ENCODE measurements around the gene MRPL4. TPM values are rescaled to one million over a fixed set of nuclear protein-coding genes. Genes with fewer than 3 reads are reported as not detected.

MRPL4 gene
- total and polyA plus RNA-seq, 2 of the 13 experiments (the other 11 are each of a cell fraction or from before 2014, with no cell fraction given): 40.6 to 42.5 TPM

- TF ChIP-seq ZBTB40 (IDR thresholded peaks at IDR 0.05): no peak
- 0 out of 2 replicates have a peak, but pooled peaks have one; percentile 27 for TF ChIP-seq ZBTB40 (CRISPR knock-in tag; IDR thresholded peaks at IDR 0.05)
- no peak for TF ChIP-seq MBNL3 (CRISPR knock-in tag; conservative IDR thresholded peaks at IDR 0.05)
- peak; percentile 39; the same call in 1 of the 2 replicates for TF ChIP-seq NCOA2 (CRISPR knock-in tag; IDR thresholded peaks at IDR 0.05)
- no peak for TF ChIP-seq ZNF841 (CRISPR knock-in tag; IDR thresholded peaks at IDR 0.05; ENCODE audit: borderline replicate concordance)
- TF ChIP-seq HNF1B (CRISPR knock-in tag; IDR thresholded peaks at IDR 0.05): peak; percentile 59; the same call in 1 of the 2 replicates
- peak; percentile 97 for TF ChIP-seq FOSL2 (CRISPR knock-in tag; IDR thresholded peaks at IDR 0.05)
- peak; percentile 45; the same call in 1 of the 2 replicates for TF ChIP-seq ZSCAN21 (CRISPR knock-in tag; IDR thresholded peaks at IDR 0.05; ENCODE audit: borderline replicate concordance)
- TF ChIP-seq ONECUT2 (CRISPR knock-in tag; IDR thresholded peaks at IDR 0.05): no peak
- peak; percentile 58; the same call in 1 of the 2 replicates for TF ChIP-seq TFDP2 (CRISPR knock-in tag; IDR thresholded peaks at IDR 0.05)
- peak; percentile 70; the same call in 1 of the 2 replicates for TF ChIP-seq SRY (CRISPR knock-in tag; IDR thresholded peaks at IDR 0.05)
- TF ChIP-seq PTBP1 (IDR thresholded peaks at IDR 0.05; ENCODE audit: low read depth, low read length, poor library complexity, severe bottlenecking): no peak
- no peak for TF ChIP-seq ZNF383 (CRISPR knock-in tag; IDR thresholded peaks at IDR 0.05; ENCODE audit: borderline replicate concordance)
- TF ChIP-seq ZSCAN12 (CRISPR knock-in tag; IDR thresholded peaks at IDR 0.05): no peak
- TF ChIP-seq ATF6 (CRISPR knock-in tag; conservative IDR thresholded peaks at IDR 0.05): no peak
- TF ChIP-seq ZKSCAN1 (IDR thresholded peaks at IDR 0.05; ENCODE audit: low read length): no peak
Measured at GRCh38 chr19:10206226-10206885, 45.7 kb upstream of the MRPL4 start (continued).

All from HepG2 (cell line).